Measurements from ENCODE around the gene NDUFC2.
"Not testable (repeated sequence)": the region's sequence is repeated elsewhere in the genome, so short reads cannot be mapped to it uniquely, and the experiment has no call there.

NDUFC2 gene

GRCh38 chr11:78078218-78079167 lies 1.2 kb downstream of the NDUFC2 start:
- TF ChIP-seq, protein P1, sequence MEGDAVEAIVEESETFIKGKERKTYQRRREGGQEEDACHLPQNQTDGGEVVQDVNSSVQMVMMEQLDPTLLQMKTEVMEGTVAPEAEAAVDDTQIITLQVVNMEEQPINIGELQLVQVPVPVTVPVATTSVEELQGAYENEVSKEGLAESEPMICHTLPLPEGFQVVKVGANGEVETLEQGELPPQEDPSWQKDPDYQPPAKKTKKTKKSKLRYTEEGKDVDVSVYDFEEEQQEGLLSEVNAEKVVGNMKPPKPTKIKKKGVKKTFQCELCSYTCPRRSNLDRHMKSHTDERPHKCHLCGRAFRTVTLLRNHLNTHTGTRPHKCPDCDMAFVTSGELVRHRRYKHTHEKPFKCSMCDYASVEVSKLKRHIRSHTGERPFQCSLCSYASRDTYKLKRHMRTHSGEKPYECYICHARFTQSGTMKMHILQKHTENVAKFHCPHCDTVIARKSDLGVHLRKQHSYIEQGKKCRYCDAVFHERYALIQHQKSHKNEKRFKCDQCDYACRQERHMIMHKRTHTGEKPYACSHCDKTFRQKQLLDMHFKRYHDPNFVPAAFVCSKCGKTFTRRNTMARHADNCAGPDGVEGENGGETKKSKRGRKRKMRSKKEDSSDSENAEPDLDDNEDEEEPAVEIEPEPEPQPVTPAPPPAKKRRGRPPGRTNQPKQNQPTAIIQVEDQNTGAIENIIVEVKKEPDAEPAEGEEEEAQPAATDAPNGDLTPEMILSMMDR (IDR thresholded peaks at IDR 0.05; ENCODE audit: low read depth, low read length), result no peak
- DNase-seq (ENCODE audit: extremely low read depth, low read depth), result no peak

DNA sequence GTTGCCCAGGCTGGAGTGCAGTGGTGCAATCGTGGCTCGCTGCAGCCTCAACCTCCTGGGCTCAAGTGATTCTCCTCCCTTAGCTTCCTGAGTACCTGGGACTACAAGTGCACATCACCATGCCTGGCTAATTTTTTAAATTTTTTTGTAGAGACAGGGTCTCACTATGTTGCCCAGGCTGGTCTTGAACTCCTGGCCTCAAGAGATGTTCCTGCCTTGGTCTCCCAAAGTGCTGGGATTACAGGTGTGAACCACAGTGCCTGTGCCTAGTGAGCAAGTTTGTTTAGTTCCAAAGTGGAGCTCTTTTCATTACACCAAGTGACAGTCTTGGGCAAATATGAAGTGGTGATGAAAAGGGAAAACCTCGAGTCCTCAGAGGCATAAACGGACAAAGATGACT lies 2.1 kb downstream of the NDUFC2 start:
- DNase-seq (ENCODE audit: extremely low read depth, low read depth), result not testable (repeated sequence)

GRCh38 chr11:78076733-78077403 lies 2.8 kb downstream of the NDUFC2 start:
- TF ChIP-seq, protein P1 (IDR thresholded peaks at IDR 0.05; ENCODE audit: low read depth, low read length), result no peak
- DNase-seq (ENCODE audit: extremely low read depth, low read depth), result no peak

- TF ChIP-seq, protein P1 (IDR thresholded peaks at IDR 0.05; ENCODE audit: low read depth, low read length), result no peak
- DNase-seq (ENCODE audit: extremely low read depth, low read depth), result no peak
Observed at GRCh38 chr11:78074756-78075155, 4.9 kb downstream of the NDUFC2 start.

DNA sequence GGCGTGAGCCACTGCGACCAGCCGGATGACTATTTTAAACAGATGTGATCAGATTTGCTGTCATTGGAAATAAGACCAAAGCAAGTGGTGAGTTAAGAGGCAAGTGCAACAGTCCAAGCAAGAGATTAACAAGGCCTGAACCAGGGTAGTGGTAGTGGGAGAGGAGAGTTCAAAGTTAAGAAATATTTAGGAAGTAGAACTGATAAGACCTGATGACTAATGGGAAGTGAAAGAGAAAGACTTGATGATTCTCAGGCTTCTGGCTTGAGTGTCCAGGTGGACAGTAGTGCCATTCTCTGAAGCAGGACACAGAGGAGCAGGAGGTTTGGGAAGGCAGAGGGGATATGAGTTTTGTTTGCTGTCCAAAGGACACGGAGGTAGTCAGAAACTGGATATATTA lies 7.2 kb downstream of the NDUFC2 start:
- no peak for DNase-seq (ENCODE audit: extremely low read depth, low read depth)
- TF ChIP-seq, protein P1 (IDR thresholded peaks at IDR 0.05; ENCODE audit: low read depth, low read length), result no peak

DNA sequence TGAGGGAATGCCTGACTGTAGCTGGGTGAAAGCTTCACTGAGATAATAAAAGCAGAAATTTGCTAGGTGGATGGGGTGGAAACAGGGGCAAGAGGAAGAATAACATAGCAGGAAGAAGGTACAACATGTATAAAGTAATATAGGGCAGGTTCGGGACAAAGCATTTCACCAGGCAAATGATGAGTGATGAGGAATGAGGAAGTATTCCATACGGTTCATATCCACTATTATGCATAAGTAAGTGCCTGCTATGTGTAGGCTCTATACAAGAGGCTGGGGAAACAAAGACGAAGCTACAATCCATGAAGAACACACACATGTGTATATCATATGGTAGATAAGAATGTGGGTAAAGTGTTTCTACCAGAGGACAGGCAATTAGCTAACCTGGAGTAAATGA lies 7.9 kb downstream of the NDUFC2 start:
- TF ChIP-seq, protein P1 (IDR thresholded peaks at IDR 0.05; ENCODE audit: low read depth, low read length), result no peak
- no peak for DNase-seq (ENCODE audit: extremely low read depth, low read depth)

GRCh38 chr11:78070621-78071020 lies 9.0 kb downstream of the NDUFC2 start:
- TF ChIP-seq, protein P1 (IDR thresholded peaks at IDR 0.05; ENCODE audit: low read depth, low read length), result no peak
- DNase-seq (ENCODE audit: extremely low read depth, low read depth), result no peak
